ENCODE data around the gene TGFB3. TPM values are rescaled to one million over a fixed set of nuclear protein-coding genes. Genes with fewer than 3 reads are reported as not detected.

Gene TGFB3
- total RNA-seq, 1 donor from 2014 or later = 27.2 TPM

GRCh38 chr14:75959031-75959430 lies 22.8 kb downstream of the TGFB3 start:
- no peak overlapping the region for H3K27ac ChIP-seq (replicated peaks)
- H3K36me3 ChIP-seq = peaks cover 48% of the 10 kb centered on the region
- intact Hi-C loops (cut with micrococcal nuclease) = no loop called here
- H3K27me3 ChIP-seq (ENCODE audit: low read depth) = no peaks in the 10 kb centered on the region
- no peak for DNase-seq
- H3K9me3 ChIP-seq (replicated peaks) = no peaks in the 10 kb centered on the region
- no peaks in the 10 kb centered on the region for H3K4me1 ChIP-seq
- no peak overlapping the region for H3K4me3 ChIP-seq
- TF ChIP-seq CTCF (IDR thresholded peaks at IDR 0.05; ENCODE audit: borderline replicate concordance) = no peak

- no peak overlapping the region for H3K27ac ChIP-seq (replicated peaks)
- no peaks in the 10 kb centered on the region for H3K27me3 ChIP-seq (ENCODE audit: low read depth)
- no peak for DNase-seq
- no peak for TF ChIP-seq CTCF (IDR thresholded peaks at IDR 0.05; ENCODE audit: borderline replicate concordance)
- H3K4me1 ChIP-seq = no peaks in the 10 kb centered on the region
- no peaks in the 10 kb centered on the region for H3K9me3 ChIP-seq (replicated peaks)
- intact Hi-C loops (cut with micrococcal nuclease) = no loop called here
- H3K36me3 ChIP-seq = peaks cover 7% of the 10 kb centered on the region
- no peak overlapping the region for H3K4me3 ChIP-seq
These were observed 29.3 kb downstream of the TGFB3 start for GRCh38 chr14:75952489-75952888.

- intact Hi-C loops (cut with micrococcal nuclease) = no loop called here
- Histone ChIP-seq H3K4me1 (no peaks in the 10 kb centered on the region), H3K27me3 (ENCODE audit: low read depth) (no peaks in the 10 kb centered on the region), H3K36me3 (no peaks in the 10 kb centered on the region), H3K4me3 (no peak overlapping the region), H3K27ac (replicated peaks) (no peak overlapping the region), H3K9me3 (replicated peaks) (no peaks in the 10 kb centered on the region)
- TF ChIP-seq CTCF (IDR thresholded peaks at IDR 0.05; ENCODE audit: borderline replicate concordance) = no peak
- DNase-seq = no peak
These were observed 35.0 kb downstream of the TGFB3 start for GRCh38 chr14:75946785-75947184.

- no peak for DNase-seq
- Histone ChIP-seq H3K4me3 (no peak overlapping the region), H3K9me3 (replicated peaks) (no peaks in the 10 kb centered on the region), H3K4me1 (peaks cover 14% of the 10 kb centered on the region), H3K36me3 (no peaks in the 10 kb centered on the region), H3K27ac (replicated peaks) (no peak overlapping the region), H3K27me3 (ENCODE audit: low read depth) (no peaks in the 10 kb centered on the region)
- intact Hi-C loops (cut with micrococcal nuclease) = no loop called here
- no peak for TF ChIP-seq CTCF (IDR thresholded peaks at IDR 0.05; ENCODE audit: borderline replicate concordance)
These were observed 37.1 kb downstream of the TGFB3 start for GRCh38 chr14:75944607-75945241.

- no peak for DNase-seq
- no peaks in the 10 kb centered on the region for H3K9me3 ChIP-seq (replicated peaks)
- no peak overlapping the region for H3K4me3 ChIP-seq
- no peaks in the 10 kb centered on the region for H3K27me3 ChIP-seq (ENCODE audit: low read depth)
- intact Hi-C loops (cut with micrococcal nuclease) = no loop called here
- no peaks in the 10 kb centered on the region for H3K36me3 ChIP-seq
- H3K4me1 ChIP-seq = peaks cover 14% of the 10 kb centered on the region
- no peak for TF ChIP-seq CTCF (IDR thresholded peaks at IDR 0.05; ENCODE audit: borderline replicate concordance)
- H3K27ac ChIP-seq (replicated peaks) = peak overlapping the region; percentile 46
These were observed 40.8 kb downstream of the TGFB3 start for GRCh38 chr14:75941030-75941429.

Measured in left ventricle myocardium inferior (tissue), 1 donor.